ENCODE measurements around the gene ADAMTS20.
"Not testable (repeated sequence)": the region's sequence is repeated elsewhere in the genome, so short reads cannot be mapped to it uniquely, and the experiment has no call there.

Gene ADAMTS20

DNA sequence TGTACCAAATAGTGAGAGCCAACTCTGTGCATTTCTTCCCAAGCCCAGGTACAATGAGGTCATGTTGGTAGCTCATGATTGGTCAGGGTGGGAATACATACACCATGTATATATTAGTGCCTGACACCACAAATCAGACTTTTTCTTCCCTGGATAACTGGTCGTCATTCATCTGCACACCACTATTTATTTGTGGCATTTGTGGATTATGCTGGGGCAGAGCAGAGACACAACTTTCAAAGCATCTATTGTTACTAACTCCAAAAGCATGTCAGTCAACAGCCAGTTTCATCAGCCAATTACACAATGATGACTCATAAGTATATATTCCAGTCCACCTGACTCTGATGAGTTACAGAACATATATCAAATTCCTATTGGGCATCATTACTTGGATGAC is 181.7 kb downstream of the ADAMTS20 start:
- DNase-seq (ENCODE audit: extremely low read depth in 1 of 2, low read depth in 1 of 2), result no peak

DNA sequence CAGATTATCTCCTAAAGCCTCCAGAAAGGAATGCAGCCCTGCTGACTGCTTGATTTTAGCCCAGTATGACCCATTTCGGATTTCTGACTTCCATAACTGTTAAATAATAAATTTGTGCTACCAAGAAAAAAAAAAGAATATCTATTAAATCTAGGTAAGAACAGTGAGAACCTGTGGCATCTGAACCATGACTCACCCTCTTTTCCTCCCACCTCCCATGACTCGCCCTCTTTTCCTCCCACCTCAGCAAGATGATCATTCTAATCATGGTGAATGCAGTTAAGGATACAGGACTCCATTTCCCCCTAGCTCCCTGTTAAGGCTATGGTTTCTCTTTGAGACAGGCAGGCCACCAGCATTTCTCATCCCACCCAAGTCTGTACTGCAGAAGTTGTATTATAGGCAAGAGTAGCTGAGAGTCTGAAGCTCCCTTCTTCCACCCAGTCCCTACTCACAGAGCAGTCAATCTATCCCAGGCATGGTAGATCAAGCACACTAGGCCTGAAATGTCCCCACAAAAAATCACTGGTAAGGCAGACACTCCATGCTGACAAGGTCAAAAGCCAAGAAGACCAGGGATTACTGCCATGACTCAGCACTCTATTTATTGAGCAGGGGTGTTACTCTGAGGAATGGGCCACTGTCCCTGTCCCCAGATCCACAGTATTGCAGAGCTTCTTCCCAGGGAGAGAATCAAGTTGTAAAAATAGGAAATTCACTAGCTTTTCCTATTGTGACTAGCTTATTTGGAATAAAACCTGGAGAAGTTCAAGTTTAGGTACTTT is 188.9 kb downstream of the ADAMTS20 start:
- DNase-seq (ENCODE audit: extremely low read depth in 1 of 2, low read depth in 1 of 2), result no peak

DNA sequence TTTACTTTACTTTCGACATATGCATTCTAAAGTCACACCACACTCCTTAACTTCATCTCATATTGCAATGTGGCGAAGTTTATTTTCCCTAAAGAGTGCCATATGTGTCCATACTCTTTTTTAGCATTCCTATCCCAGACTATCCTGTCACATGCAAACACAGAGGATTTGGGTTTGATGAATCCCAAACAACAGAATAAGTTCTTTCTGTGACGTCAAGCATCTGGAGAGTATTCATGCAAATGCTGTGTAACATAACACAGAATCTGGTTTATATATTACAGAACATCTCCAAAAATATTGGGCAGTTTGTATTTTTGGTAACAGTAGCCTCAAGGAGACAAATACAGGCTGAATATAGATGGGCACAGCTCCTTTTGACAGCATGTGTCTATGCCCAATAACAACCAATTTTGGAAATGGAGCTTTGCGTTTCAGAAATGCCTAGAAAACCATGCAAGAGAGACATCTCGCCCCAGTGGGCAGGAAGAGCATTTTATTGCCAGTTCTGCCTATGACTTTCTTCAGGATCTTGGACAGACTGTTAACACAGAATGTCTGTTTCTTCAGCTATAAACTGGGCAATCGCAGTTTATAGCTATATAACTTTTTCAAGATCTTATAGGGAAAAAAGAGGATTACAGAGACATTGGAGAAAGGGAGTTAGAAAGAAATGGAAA is 190.8 kb downstream of the ADAMTS20 start:
- no peak for DNase-seq (ENCODE audit: extremely low read depth in 1 of 2, low read depth in 1 of 2)

DNA sequence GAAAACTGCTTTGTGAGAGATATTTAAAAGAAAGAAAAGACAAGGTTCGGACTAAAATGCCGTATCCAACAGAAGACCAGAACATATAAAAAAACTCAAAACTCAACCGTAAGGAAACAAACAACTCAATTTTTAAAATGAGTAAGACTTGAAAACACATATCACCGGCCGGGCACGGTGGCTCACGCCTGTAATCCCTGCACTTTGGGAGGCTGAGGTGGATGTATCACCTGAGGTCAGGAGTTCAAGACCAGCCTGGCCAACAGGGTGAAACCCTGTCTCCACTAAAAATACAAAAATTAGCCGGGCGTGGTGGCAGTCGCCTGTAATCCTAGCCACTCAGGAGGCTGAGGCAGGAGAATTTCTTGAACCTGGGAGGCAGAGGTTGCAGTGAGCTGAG is 192.0 kb downstream of the ADAMTS20 start:
- DNase-seq (ENCODE audit: extremely low read depth in 1 of 2, low read depth in 1 of 2), result not testable (repeated sequence)

DNA sequence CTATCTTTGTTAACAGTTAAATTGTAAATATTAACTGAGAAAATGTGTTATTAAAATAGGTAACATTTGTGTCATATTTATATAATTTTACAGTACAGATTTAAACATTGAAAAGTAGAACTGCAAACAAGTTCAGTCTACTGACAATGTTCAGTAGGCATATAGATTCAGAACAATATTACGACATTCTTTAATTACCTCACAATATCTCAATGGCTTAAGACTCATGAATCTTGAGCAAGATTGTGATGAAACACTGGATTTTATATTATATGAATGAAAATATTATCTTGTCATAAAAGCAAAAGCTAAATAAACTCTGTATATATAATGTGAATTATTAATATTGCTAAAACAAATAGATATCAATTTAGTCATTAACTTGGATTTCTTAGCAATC is 194.9 kb downstream of the ADAMTS20 start:
- DNase-seq (ENCODE audit: extremely low read depth in 1 of 2, low read depth in 1 of 2), result no peak

DNA sequence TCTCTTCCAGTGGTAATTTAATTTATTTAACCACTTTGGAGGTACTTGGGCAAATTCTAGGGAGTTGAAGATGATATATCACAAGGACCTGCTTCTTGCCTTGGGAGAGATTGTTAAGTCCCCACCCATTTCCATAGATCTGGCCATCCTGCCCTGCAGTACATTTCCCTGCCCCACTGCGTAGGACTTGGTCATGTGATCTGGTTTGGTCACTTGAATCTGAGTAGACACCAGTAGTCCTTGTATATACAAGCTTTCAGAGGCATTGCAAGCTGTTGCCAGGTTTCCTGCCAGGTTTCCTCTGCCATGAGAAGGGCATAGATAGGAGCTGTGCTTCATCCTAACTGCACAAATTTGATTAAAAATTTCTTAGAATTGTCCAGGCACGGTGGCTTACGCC is 200.0 kb downstream of the ADAMTS20 start:
- no peak for DNase-seq (ENCODE audit: extremely low read depth in 1 of 2, low read depth in 1 of 2)

DNA sequence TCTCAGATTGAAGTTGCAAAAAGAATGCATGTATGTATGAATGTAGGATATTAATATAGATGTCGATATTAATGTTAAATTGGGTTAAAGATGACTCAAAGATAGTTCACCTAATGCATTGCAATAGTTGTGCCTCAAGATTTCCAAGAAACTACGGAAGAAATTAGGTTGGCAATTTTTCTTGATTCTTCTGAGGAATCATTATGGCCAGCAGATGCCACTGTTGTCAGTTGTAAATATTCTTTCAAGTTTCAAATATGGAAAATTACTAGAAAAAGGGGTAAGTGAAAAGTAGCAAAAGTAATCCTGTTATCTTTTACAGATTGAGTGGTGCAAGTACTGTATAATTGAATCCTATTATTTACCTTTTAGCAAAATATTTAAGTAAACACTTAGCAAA is 202.1 kb downstream of the ADAMTS20 start:
- DNase-seq (ENCODE audit: extremely low read depth in 1 of 2, low read depth in 1 of 2), result no peak

DNA sequence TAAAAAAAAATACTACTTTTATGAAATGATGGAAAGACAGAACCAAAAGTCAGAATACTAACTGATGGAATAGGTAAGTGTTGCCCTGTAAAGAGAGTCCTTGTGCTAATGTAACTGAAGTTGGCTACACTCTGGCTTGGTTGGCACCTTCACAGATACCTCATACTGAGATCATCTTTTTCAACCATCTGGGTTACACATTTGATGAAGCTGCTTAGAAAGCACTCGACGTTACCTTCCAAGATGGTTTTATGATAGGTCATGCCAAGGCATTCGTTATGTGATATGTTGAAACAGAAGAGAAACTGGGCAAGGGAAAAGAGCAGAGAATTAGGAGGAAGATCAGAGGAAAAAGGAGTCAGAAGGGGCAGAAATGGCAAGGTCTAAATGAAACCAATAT is 203.8 kb downstream of the ADAMTS20 start:
- DNase-seq (ENCODE audit: extremely low read depth in 1 of 2, low read depth in 1 of 2), result no peak

DNA sequence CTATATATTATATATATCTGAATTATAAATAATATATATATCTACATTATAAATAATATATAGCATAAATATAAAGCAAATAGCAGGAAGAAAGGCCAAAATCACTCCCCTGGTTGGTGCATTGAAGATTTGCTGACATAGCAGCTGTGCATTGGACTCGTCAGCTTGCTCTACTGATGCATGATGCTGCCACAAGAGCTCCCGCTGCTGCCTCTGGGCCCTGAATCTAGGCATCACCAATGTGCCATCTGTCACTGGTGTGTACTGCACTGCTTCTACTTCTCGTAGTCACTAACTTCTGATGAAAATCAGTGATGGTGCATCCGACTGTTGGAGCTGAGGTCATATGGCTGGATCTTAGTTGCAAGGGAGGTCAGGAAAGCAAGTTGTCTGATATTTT is 205.0 kb downstream of the ADAMTS20 start:
- DNase-seq (ENCODE audit: extremely low read depth in 1 of 2, low read depth in 1 of 2), result no peak

DNA sequence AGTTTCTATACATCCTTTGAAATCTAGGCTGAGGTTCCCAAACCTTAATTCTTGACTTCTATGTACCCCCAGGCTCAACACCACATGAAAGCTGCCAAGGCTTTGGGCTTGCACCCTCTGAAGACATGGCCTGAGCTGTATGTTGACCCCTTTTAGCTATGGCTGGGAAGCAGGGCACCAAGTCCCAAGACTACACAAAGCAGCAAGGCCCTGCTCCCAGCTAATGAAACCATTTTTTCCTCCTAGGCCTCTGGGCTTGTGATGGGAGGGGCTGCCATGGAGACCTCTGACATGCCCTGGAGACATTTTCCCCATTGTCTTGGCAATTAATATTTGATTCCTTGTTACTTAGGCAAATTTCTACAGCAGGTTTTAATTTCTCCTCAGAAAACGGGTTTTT is 207.0 kb downstream of the ADAMTS20 start:
- DNase-seq (ENCODE audit: extremely low read depth in 1 of 2, low read depth in 1 of 2), result no peak

DNA sequence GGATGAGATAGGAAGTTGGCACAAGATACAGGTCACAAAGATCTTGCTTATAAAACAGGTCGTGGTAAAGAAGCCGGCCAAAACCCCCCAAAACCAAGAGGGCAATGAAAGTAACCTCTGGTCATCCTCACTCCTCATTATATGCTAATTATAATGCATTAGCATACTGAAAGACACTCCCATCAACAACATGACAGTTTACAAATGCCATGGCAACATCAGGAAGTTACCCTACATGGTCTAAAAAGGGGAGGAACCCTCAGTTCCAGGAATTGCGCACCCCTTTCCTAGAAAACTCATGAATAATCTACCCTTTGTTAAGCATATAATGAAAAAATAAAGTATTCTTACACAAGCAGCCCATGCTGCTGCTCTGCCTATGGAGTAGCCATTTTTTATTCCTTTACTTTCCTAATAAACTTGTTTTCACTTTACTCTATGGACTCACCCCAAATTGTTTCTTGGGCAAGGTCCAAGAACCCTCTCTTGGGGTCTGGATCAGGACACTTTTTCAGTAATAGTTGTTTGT is 210.2 kb downstream of the ADAMTS20 start:
- not testable (repeated sequence) for DNase-seq (ENCODE audit: extremely low read depth in 1 of 2, low read depth in 1 of 2)

DNA sequence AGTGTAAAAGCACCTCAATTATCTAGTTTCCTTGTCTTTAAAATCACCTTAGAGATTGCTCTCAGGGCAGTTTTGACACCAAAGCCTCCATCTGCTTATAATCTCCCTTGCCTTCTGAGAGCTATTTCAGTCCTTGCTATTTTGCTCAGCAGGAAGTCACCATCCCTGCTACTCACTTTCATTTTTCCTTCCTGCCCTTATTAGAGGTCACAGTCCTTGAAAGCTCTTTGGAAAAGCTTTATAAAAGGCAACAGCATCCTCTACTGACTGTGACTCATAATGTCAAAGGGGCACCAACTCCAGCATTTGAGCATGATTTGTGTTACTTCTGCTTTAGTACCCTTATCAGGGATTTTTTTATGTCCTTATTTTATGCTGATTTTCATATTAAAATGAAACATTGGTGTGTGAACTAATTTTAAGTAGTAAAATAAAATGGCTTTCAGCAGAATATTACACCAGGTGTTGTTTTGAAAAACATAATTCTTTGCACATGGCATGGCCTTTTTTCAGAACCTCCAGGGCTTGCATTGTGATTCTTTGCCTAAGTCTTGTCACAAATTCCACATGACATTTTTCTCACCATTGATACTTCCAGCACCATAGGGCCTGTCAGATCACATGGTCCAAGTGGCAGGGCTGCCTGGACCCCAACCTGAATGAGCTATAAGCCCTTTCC is 213.0 kb downstream of the ADAMTS20 start:
- no peak for DNase-seq (ENCODE audit: extremely low read depth in 1 of 2, low read depth in 1 of 2)

DNA sequence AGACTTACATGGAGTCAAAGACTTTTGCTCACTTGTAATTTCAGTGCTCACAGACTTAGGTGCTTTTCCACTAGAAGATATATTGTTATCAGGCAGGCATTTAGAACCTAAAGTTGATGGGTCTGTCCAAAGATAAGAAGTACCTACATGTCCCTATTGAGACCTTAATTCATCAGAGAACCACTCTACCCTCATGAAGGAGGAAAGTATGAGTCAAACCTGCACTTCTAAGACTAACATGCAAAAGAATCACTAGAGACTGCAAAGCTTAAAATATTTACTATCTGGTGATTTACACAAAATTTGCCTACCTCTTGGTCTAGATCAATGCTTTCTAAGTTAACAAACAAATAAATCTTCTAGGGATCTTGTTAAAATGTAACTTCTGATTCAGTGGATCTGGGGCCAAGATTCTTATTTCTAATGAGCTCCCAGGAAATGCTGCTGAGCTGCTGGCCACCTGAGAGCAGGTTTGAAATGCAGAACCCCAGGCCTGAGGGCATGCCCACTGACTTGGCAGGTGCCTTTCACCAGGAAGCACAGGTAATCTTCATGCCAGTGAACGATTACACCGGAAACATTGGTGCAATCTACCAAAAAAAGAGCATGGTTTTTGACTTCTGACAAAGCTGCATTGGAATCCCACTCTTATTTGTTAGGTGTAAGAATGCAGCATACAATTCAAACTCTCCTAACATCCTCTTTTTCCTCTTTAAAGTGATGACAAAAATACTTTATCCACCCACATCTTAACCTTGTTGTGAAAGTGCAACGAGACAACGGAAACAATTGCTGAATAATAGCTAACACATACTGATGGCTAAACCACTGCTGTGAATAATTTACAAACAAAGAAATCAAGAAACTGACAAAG is 214.2 kb downstream of the ADAMTS20 start:
- no peak for DNase-seq (ENCODE audit: extremely low read depth in 1 of 2, low read depth in 1 of 2)

DNA sequence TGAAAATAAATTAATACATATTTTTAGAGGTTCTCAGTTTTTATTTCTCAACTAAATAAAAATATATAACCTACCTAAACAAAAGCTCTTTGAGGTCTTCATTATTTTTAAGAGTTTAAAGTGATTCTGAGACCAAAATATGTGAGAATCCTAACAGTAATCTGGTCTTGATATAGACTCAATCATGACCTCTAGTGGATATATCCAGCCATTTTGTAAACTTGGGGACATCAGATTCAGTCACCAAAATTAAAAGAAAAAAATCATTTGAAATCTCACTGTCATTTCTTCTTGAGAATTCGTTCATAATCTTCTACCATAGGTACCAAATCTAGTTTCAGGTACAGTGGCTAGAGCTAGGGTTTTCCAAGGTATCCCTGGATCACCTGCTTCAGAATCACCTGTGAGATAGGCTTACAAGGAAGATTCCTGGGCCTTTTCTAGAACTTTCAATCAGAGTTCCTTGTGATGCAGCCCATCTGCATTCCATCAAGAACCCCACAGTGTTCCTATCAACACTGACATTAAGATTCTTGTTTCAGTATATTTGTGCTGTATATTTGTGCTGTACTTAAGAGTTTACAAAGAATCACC is 214.9 kb downstream of the ADAMTS20 start:
- no peak for DNase-seq (ENCODE audit: extremely low read depth in 1 of 2, low read depth in 1 of 2)

DNA sequence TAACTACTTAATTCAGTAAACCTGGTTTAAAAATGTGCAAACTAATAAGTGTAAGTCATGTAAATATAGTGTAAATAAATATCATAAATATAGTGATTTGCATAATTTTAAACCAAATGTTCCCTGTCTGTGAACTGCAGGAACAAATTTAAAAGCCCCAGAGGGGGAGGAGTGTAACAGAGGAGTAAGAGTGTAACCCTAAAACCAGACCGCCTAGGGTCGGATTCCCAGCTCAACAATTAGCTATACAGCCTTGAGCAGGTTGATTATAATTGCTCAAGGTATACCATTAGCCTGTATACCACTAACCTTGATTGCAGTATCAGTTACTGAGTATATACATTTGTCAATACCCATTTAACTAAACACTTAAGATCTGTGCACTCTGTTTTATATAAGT is 218.4 kb downstream of the ADAMTS20 start:
- DNase-seq (ENCODE audit: extremely low read depth in 1 of 2, low read depth in 1 of 2), result no peak

DNA sequence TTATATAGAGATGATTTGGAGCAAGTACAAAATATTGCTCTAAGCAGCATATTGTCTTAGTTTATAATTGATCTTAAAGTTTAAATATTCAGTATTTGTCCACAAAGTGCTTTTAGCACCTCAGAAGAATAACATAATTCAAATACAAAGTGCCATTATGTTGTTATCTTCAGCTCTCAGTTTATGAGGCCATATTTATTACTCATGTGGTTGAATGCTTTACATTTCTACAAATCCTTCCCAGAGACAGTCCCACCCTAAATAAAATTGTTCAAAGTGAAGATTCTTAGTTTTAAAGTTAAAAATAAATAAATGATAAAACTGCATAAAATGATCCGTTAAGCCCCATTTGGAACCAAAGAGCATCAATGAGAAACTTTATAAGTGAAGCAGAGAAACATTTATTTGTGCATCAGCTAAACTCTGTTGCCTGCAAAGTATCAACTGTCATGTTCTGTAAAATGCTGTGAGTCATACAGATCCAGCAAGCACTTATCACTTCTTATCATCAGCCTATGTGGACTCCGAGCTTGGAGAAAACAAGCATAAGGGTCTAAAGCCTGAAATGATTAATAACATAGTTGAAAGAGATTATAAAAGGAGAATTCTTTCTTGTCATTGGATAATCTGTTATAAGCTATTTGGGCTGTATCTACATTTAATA is 218.9 kb downstream of the ADAMTS20 start:
- DNase-seq (ENCODE audit: extremely low read depth in 1 of 2, low read depth in 1 of 2), result no peak

DNA sequence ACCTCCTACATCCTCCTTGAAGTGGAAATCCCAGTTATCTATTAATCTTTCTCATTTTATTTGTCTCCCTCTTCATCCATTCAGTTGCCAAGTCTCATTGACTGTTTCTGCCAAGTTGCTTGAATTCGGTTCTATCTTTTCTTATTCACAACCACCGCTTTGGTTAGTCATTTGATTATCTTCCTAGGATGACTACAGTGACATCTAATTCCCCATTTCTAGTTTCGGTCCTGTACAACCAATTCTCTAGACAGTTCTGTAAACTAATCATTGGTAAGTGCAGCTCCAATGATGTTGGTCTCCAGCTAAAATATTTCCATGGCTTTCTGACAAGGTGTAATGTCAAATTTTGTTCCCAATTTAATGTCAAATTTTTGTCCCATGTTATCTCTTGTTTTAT is 220.1 kb downstream of the ADAMTS20 start:
- no peak for DNase-seq (ENCODE audit: extremely low read depth in 1 of 2, low read depth in 1 of 2)

DNA sequence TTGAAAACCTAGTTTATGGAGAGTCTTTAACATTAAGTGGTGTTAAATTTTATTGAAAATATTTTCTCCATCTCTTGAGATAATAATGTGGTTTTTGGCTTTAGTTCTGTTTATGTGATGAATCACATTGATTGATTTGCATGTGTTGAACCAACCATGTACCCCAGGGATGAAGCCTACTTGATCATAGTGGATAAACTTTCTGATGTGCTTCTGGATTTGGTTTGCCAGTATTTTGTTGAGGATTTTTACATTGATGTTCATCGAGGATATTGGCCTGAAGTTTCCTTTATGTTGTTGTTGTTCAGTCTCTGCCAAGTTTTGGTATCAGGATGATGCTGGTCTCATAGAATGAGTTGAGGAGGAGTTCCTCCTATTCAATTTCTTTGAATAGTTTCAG is 222.6 kb downstream of the ADAMTS20 start:
- DNase-seq (ENCODE audit: extremely low read depth in 1 of 2, low read depth in 1 of 2), result no peak

DNA sequence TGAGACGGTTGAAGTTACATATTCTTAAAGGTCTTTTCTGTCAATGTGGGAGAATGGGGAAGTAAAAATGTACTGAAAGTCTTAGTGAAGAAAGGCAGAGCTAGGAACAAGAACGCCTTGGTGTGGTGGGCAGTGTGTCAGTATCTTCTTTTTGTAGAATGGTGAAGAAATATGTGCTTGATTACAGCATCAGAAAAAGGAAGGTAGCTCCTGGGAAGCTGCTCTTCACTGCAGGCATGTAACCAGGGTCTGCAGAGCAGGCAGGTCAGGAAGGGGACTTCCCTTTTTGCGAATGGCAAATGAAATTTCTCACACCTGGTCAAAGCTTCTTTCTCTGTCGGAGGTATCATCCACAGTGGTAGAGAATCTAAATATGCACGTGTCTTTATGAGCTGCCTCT is 226.2 kb downstream of the ADAMTS20 start:
- DNase-seq (ENCODE audit: extremely low read depth in 1 of 2, low read depth in 1 of 2), result no peak

DNA sequence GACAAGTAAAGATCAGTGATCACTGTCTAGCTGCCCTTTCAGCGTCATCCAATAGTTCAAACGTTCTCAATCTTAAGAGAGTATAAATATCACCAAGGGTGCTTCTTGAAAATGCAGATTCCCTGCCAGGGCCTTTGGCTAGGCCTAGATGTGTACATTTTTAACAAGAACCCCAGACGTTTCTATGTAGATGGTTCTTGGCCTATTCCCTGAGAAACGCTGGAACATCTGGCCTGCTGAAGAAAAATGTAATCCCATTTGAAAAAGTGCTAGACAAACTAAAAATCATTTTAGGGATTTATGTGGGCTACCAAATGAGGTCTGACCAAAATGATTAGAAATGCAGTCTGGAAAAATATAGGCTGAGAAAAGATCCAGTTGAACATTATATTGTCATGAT is 231.7 kb downstream of the ADAMTS20 start:
- no peak for DNase-seq (ENCODE audit: extremely low read depth in 1 of 2, low read depth in 1 of 2)

Measured in activated CD8-positive, alpha-beta memory T cell treated with anti-CD3 and anti-CD28 coated beads for 1 hour (primary cell).